HG02840 (cell line): ENCODE data around the gene LUZP2.

Experiments used
- ATAC-seq: cut with Tn5 transposase; IDR thresholded peaks from one replicate; pipeline ENCODE4 v1.9.1; 2021; ENCODE audit warnings: mild to moderate bottlenecking, moderate library complexity, moderate number of reproducible peaks; ENCODE audit not compliant: unreplicated experiment, low FRiP score

LUZP2 gene

GRCh38 chr11:24793479-24793878, 296.6 kb downstream of the LUZP2 start:
- ATAC-seq = no peak

GRCh38 chr11:24794064-24794463, 297.2 kb downstream of the LUZP2 start:
- no peak for ATAC-seq

GRCh38 chr11:24805671-24806070, 308.8 kb downstream of the LUZP2 start:
- ATAC-seq = no peak

GRCh38 chr11:24808173-24808572, 311.3 kb downstream of the LUZP2 start:
- no peak for ATAC-seq

GRCh38 chr11:24819006-24819405, 322.2 kb downstream of the LUZP2 start:
- ATAC-seq = no peak

GRCh38 chr11:24819863-24820434, 323.1 kb downstream of the LUZP2 start:
- ATAC-seq = no peak

GRCh38 chr11:24820541-24820940, 323.7 kb downstream of the LUZP2 start:
- ATAC-seq = no peak

GRCh38 chr11:24828938-24829605, 332.2 kb downstream of the LUZP2 start:
- no peak for ATAC-seq

- ATAC-seq = no peak
Measured at GRCh38 chr11:24833573-24833972, 336.7 kb downstream of the LUZP2 start.

GRCh38 chr11:24837112-24837511, 340.3 kb downstream of the LUZP2 start:
- ATAC-seq = no peak

- no peak for ATAC-seq
Measured at GRCh38 chr11:24842308-24842707, 345.5 kb downstream of the LUZP2 start.

- no peak for ATAC-seq
Measured at GRCh38 chr11:24844406-24844805, 347.6 kb downstream of the LUZP2 start.

- ATAC-seq = no peak
Measured at GRCh38 chr11:24848857-24849256, 352.0 kb downstream of the LUZP2 start.

- ATAC-seq = no peak
Measured at GRCh38 chr11:24855951-24856350, 359.1 kb downstream of the LUZP2 start.

GRCh38 chr11:24859801-24860300, 363.0 kb downstream of the LUZP2 start:
- ATAC-seq = no peak

- no peak for ATAC-seq
Measured at GRCh38 chr11:24861440-24861839, 364.6 kb downstream of the LUZP2 start.

GRCh38 chr11:24866743-24867142, 369.9 kb downstream of the LUZP2 start:
- ATAC-seq = no peak

- ATAC-seq = no peak
Measured at GRCh38 chr11:24870048-24870447, 373.2 kb downstream of the LUZP2 start.

- no peak for ATAC-seq
Measured at GRCh38 chr11:24872186-24872585, 375.3 kb downstream of the LUZP2 start.

GRCh38 chr11:24872651-24873311, 375.9 kb downstream of the LUZP2 start:
- ATAC-seq = no peak

GRCh38 chr11:24880962-24881361, 384.1 kb downstream of the LUZP2 start:
- no peak for ATAC-seq
